Panc1 (cell line): Measurements from ENCODE around the gene TTLL5. TPM values are rescaled to one million over a fixed set of nuclear protein-coding genes. Genes with fewer than 3 reads are reported as not detected.

Source experiments
- ATAC-seq: fragments of 200-7000 bp; cut with Tn5 transposase; 2 replicates; pipeline ENCODE4 v1.9.1; 2020; ENCODE audit warnings: mild to moderate bottlenecking, moderate library complexity
- BruUV-seq: library from RNA; stranded (reverse); fragments of 400-500 nt; replicated peaks from 2 replicates; lab custom pipeline; 2021; lab: Mats Ljungman, UMichigan
- CTCF ChIA-PET: fragments of 300-600 bp; sonication (Branson Sonifier 250); formaldehyde crosslinking; loops from one replicate; lab custom pipeline; 2022; ENCODE audit warnings: antibody characterized with exemption; lab: Charles Lee
- POLR2A ChIA-PET: fragments of 300-600 bp; sonication (Branson Sonifier 250); formaldehyde crosslinking; loops from one replicate; lab custom pipeline; 2022; ENCODE audit warnings: antibody characterized with exemption; lab: Charles Lee
- DNase-seq: peaks from one replicate; pipeline ENCODE4 v3.0.0-alpha.2; 2010; ENCODE audit warnings: low read depth, low spot score
- H3K27ac ChIP-seq: 2 replicates; pipeline ENCODE4 v1.5.1; 2011; ENCODE audit warnings: mild to moderate bottlenecking, low read length, inconsistent platforms
- H3K27me3 ChIP-seq: fragments of 200-500 bp; sonication (Bioruptor generic); 2 replicates; pipeline ENCODE4 v1.6.0; 2014; ENCODE audit warnings: low read length, inconsistent platforms; ENCODE audit not compliant: control insufficient read depth, insufficient read depth
- H3K36me3 ChIP-seq: fragments of 200-500 bp; sonication (Bioruptor generic); 2 replicates; pipeline ENCODE4 v1.5.1; 2014; ENCODE audit warnings: inconsistent platforms, mild to moderate bottlenecking, low read length, moderate library complexity; ENCODE audit not compliant: control insufficient read depth, insufficient read depth
- H3K4me1 ChIP-seq: 2 replicates; pipeline ENCODE4 v1.5.1; 2011; ENCODE audit warnings: inconsistent platforms, mild to moderate bottlenecking, low read length, moderate library complexity; ENCODE audit not compliant: control insufficient read depth, insufficient read depth
- H3K4me3 ChIP-seq, 2 experiments: 2 replicates each; pipeline ENCODE4 v1.5.1; 2011 to 2012; ENCODE audit warnings: low read depth in 2 of 2, low read length in 2 of 2, mild to moderate bottlenecking in 2 of 2, inconsistent platforms in 1 of 2, moderate library complexity in 1 of 2
- H3K9me3 ChIP-seq: fragments of 200-500 bp; sonication (Bioruptor generic); 2 replicates; pipeline ENCODE4 v1.5.1; 2014; ENCODE audit warnings: low read depth, mild to moderate bottlenecking, inconsistent platforms, low read length, moderate library complexity; ENCODE audit not compliant: control insufficient read depth, insufficient read depth
- POLR2AphosphoS5 ChIP-seq: IDR thresholded peaks from 2 replicates; pipeline ENCODE4 v1.6.1; 2012; ENCODE audit warnings: mild to moderate bottlenecking, low read depth, low read length, moderate library complexity
- SIN3A ChIP-seq: IDR thresholded peaks from 2 replicates; pipeline ENCODE4 v1.6.1; 2012; ENCODE audit warnings: low read depth, mild to moderate bottlenecking, low read length, moderate library complexity, borderline replicate concordance; ENCODE audit not compliant: insufficient read depth
- TCF7L2 ChIP-seq: IDR thresholded peaks from 2 replicates; pipeline ENCODE4 v1.6.1; 2011; ENCODE audit warnings: mild to moderate bottlenecking, low read depth, low read length, inconsistent platforms
- in situ Hi-C: cut with HindIII; loops from 2 replicates; pipeline ENCODE4 v1.10.0; 2016; ENCODE audit warnings: low sequenced_read_pairs, low pct_unique_long_range_greater_than_20kb
- intact Hi-C: fragments of 100-400 bp; cut with micrococcal nuclease; formaldehyde crosslinking; loops from one replicate; pipeline ENCODE4 v1.10.0; 2022; ENCODE audit not compliant: unreplicated experiment
- total RNA-seq: library from RNA; stranded (reverse); gene quantifications from one replicate; pipeline ENCODE4 v1.2.1, GENCODE V29; 2021; ENCODE audit not compliant: unreplicated experiment
- TF ChIP-seq, protein P1 (sequence below), 2 experiments: IDR thresholded peaks; 2 replicates each; pipeline ENCODE4 v1.6.1; 2011 to 2012; ENCODE audit warnings: low read depth in 2 of 2, control low read depth in 1 of 2, low read length in 1 of 2, mild to moderate bottlenecking in 1 of 2, moderate library complexity in 1 of 2; ENCODE audit not compliant: insufficient read depth in 1 of 2
- TF ChIP-seq, protein P2 (sequence below): fragments of 450-650 bp; IDR thresholded peaks from 2 replicates; pipeline ENCODE4 v1.5.1; 2017; ENCODE audit warnings: mild to moderate bottlenecking

The TTLL5 gene
- total RNA-seq, 1 experiment from 2014 or later: 23.5 TPM

DNA sequence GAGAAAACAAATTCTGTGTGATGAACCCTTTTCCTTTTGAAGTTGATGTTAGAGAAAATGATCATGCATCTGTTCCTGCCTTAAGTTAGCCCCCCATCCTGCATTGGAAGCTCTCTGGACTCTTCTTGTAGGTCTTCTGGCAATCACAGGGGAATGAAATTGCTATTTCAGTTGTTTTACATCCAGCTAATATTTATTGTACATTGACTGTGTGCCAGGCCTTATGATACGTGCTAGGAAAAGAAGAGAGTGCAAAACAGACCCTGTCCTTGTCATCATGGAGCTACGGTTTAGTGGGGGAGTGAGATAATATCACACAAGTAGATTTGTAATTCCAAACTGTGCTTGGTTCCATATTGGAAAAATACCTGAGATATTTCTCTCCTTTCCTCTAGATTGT is 202.2 kb downstream of the TTLL5 start:
- no TSS peak for BruUV-seq
- POLR2A ChIA-PET: interaction anchor here (0.6 kb wide), 1 partner anchor 77 kb away, joined by 3 read pairs; no protein-coding TSS in a partner anchor
- ATAC-seq (no peak), DNase-seq (no peak)
- Histone ChIP-seq H3K36me3 (peaks cover 2% of the 10 kb centered on the region; the same call in 1 of the 2 replicates), H3K27ac (no peak overlapping the region), H3K27me3 (no peaks in the 10 kb centered on the region), H3K4me3 (no peak overlapping the region), H3K9me3 (no peaks in the 10 kb centered on the region), H3K4me1 (peaks cover 17% of the 10 kb centered on the region)
- CTCF ChIA-PET: no interaction called here
- in situ Hi-C loops (no loop called here), intact Hi-C loops (no loop called here)
- TF ChIP-seq, protein P1, sequence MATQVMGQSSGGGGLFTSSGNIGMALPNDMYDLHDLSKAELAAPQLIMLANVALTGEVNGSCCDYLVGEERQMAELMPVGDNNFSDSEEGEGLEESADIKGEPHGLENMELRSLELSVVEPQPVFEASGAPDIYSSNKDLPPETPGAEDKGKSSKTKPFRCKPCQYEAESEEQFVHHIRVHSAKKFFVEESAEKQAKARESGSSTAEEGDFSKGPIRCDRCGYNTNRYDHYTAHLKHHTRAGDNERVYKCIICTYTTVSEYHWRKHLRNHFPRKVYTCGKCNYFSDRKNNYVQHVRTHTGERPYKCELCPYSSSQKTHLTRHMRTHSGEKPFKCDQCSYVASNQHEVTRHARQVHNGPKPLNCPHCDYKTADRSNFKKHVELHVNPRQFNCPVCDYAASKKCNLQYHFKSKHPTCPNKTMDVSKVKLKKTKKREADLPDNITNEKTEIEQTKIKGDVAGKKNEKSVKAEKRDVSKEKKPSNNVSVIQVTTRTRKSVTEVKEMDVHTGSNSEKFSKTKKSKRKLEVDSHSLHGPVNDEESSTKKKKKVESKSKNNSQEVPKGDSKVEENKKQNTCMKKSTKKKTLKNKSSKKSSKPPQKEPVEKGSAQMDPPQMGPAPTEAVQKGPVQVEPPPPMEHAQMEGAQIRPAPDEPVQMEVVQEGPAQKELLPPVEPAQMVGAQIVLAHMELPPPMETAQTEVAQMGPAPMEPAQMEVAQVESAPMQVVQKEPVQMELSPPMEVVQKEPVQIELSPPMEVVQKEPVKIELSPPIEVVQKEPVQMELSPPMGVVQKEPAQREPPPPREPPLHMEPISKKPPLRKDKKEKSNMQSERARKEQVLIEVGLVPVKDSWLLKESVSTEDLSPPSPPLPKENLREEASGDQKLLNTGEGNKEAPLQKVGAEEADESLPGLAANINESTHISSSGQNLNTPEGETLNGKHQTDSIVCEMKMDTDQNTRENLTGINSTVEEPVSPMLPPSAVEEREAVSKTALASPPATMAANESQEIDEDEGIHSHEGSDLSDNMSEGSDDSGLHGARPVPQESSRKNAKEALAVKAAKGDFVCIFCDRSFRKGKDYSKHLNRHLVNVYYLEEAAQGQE (IDR thresholded peaks at IDR 0.05; ENCODE audit: insufficient read depth in 1 of 2, low read depth in 2 of 2, low read length in 1 of 2): no peak
- TF ChIP-seq, protein P2, sequence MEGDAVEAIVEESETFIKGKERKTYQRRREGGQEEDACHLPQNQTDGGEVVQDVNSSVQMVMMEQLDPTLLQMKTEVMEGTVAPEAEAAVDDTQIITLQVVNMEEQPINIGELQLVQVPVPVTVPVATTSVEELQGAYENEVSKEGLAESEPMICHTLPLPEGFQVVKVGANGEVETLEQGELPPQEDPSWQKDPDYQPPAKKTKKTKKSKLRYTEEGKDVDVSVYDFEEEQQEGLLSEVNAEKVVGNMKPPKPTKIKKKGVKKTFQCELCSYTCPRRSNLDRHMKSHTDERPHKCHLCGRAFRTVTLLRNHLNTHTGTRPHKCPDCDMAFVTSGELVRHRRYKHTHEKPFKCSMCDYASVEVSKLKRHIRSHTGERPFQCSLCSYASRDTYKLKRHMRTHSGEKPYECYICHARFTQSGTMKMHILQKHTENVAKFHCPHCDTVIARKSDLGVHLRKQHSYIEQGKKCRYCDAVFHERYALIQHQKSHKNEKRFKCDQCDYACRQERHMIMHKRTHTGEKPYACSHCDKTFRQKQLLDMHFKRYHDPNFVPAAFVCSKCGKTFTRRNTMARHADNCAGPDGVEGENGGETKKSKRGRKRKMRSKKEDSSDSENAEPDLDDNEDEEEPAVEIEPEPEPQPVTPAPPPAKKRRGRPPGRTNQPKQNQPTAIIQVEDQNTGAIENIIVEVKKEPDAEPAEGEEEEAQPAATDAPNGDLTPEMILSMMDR: no peak
- no peak for TF ChIP-seq TCF7L2
- no peak for TF ChIP-seq SIN3A
- TF ChIP-seq POLR2AphosphoS5: no peak

DNA sequence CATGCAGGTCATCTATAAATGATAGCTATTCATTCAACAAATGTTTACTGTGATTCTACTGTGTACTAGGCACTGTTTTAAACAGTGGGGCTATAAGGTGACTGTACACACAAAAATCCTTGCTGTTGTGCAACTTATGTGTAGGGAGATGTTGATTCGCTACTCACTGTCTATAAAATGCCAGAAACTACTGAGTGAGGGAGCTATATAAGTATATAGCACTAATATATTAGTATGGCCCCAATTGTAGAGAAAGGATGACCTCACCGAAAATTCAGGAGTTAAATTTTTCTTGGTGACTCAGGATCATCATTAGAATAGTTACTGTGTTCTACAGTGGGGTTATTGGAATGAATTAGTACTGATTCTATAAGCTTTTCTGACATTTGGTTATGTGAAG is 203.3 kb downstream of the TTLL5 start:
- TF ChIP-seq, protein P2: no peak
- TF ChIP-seq TCF7L2 (no peak), SIN3A (no peak), POLR2AphosphoS5 (no peak)
- TF ChIP-seq, protein P1 (IDR thresholded peaks at IDR 0.05; ENCODE audit: insufficient read depth in 1 of 2, low read depth in 2 of 2, low read length in 1 of 2): no peak
- in situ Hi-C loops: no loop called here
- peaks cover 27% of the 10 kb centered on the region for H3K4me1 ChIP-seq
- no peaks in the 10 kb centered on the region for H3K27me3 ChIP-seq
- ChIA-PET POLR2A (no interaction called here), CTCF (no interaction called here)
- intact Hi-C loops: no loop called here
- ATAC-seq (no peak), DNase-seq (no peak)
- BruUV-seq: no TSS peak
- no peak overlapping the region for H3K27ac ChIP-seq
- no peaks in the 10 kb centered on the region for H3K9me3 ChIP-seq
- peaks cover 2% of the 10 kb centered on the region; the same call in 1 of the 2 replicates for H3K36me3 ChIP-seq
- no peak overlapping the region for H3K4me3 ChIP-seq
